ENCODE data around the gene CXorf38. TPM values are rescaled to one million over a fixed set of nuclear protein-coding genes. Genes with fewer than 3 reads are reported as not detected.

Gene CXorf38
- total and polyA plus RNA-seq, 2 experiments from 2014 or later: 9.4 to 12.9 TPM

- in situ Hi-C loops (cut with MboI): no loop called here
Measured at GRCh38 chrX:40653535-40653934, 6.2 kb upstream of the CXorf38 start.

GRCh38 chrX:40652664-40653063 is 5.3 kb upstream of the CXorf38 start:
- Histone ChIP-seq H3K79me2 (ENCODE audit: insufficient read depth) (no peaks in the 10 kb centered on the region), H3K9me2 (ENCODE audit: insufficient read depth) (no peaks in the 10 kb centered on the region), H3K9ac (no peak overlapping the region), H3K27ac (no peak overlapping the region), H3K27me3 (replicated peaks; ENCODE audit: insufficient read depth) (no peaks in the 10 kb centered on the region), H4K20me1 (ENCODE audit: insufficient read depth) (no peaks in the 10 kb centered on the region), H2AFZ (no peak overlapping the region), H3K4me2 (ENCODE audit: unreplicated experiment) (no peak overlapping the region), H3K9me3 (ENCODE audit: low read depth) (no peaks in the 10 kb centered on the region), H3K4me3 (no peak overlapping the region), H3K4me1 (ENCODE audit: insufficient read depth) (no peaks in the 10 kb centered on the region), H3K36me3 (ENCODE audit: low read depth) (peaks cover 3% of the 10 kb centered on the region; the same call in 1 of the 2 replicates), H3F3A (ENCODE audit: insufficient read depth) (no peaks in the 10 kb centered on the region)
- no peak for DNase-seq
- in situ Hi-C loops (cut with MboI): no loop called here
- 88 to 100% methylated on average over 1 of the region's 1 CpG for WGBS, 2 experiments (ENCODE audit: low coverage in 1 of 2, low lambda C conversion rate in 2 of 2, missing lambda C conversion rate in 2 of 2)
- no peak for TF ChIP-seq EZH2phosphoT487 (IDR thresholded peaks at IDR 0.05; ENCODE audit: insufficient read depth, low read depth)
- no peak for TF ChIP-seq EZH2 (IDR thresholded peaks at IDR 0.05; ENCODE audit: insufficient read depth, poor library complexity, severe bottlenecking)

More at GRCh38 chrX:40653535-40653934, 6.2 kb upstream of the CXorf38 start:
- Histone ChIP-seq H3K9me2 (ENCODE audit: insufficient read depth) (no peaks in the 10 kb centered on the region), H3K27ac (no peak overlapping the region), H3F3A (ENCODE audit: insufficient read depth) (no peaks in the 10 kb centered on the region), H3K36me3 (ENCODE audit: low read depth) (peaks cover 3% of the 10 kb centered on the region; the same call in 1 of the 2 replicates), H3K4me1 (ENCODE audit: insufficient read depth) (no peaks in the 10 kb centered on the region), H3K9me3 (ENCODE audit: low read depth) (no peaks in the 10 kb centered on the region), H4K20me1 (ENCODE audit: insufficient read depth) (no peaks in the 10 kb centered on the region), H2AFZ (no peak overlapping the region), H3K79me2 (ENCODE audit: insufficient read depth) (no peaks in the 10 kb centered on the region), H3K27me3 (replicated peaks; ENCODE audit: insufficient read depth) (no peaks in the 10 kb centered on the region), H3K9ac (no peak overlapping the region), H3K4me2 (ENCODE audit: unreplicated experiment) (no peak overlapping the region), H3K4me3 (no peak overlapping the region)
- TF ChIP-seq EZH2 (IDR thresholded peaks at IDR 0.05; ENCODE audit: insufficient read depth, poor library complexity, severe bottlenecking): no peak
- no peak for TF ChIP-seq EZH2phosphoT487 (IDR thresholded peaks at IDR 0.05; ENCODE audit: insufficient read depth, low read depth)
- DNase-seq: no peak
- 100% methylated on average over 2 of the region's 2 CpGs for WGBS, 2 experiments (ENCODE audit: low coverage in 1 of 2, low lambda C conversion rate in 2 of 2, missing lambda C conversion rate in 2 of 2)

GRCh38 chrX:40651620-40652223 is 4.4 kb upstream of the CXorf38 start:
- TF ChIP-seq EZH2phosphoT487 (IDR thresholded peaks at IDR 0.05; ENCODE audit: insufficient read depth, low read depth) (no peak), EZH2 (IDR thresholded peaks at IDR 0.05; ENCODE audit: insufficient read depth, poor library complexity, severe bottlenecking) (no peak)
- DNase-seq: peak; percentile 60
- H2AFZ ChIP-seq: no peak overlapping the region
- H3K9me3 ChIP-seq (ENCODE audit: low read depth): no peaks in the 10 kb centered on the region
- H3K4me3 ChIP-seq: no peak overlapping the region
- H3K27me3 ChIP-seq (replicated peaks; ENCODE audit: insufficient read depth): no peaks in the 10 kb centered on the region
- H3K9ac ChIP-seq: no peak overlapping the region
- H3F3A ChIP-seq (ENCODE audit: insufficient read depth): no peaks in the 10 kb centered on the region
- no peaks in the 10 kb centered on the region for H4K20me1 ChIP-seq (ENCODE audit: insufficient read depth)
- peaks cover 3% of the 10 kb centered on the region; the same call in 1 of the 2 replicates for H3K36me3 ChIP-seq (ENCODE audit: low read depth)
- no peak overlapping the region for H3K27ac ChIP-seq
- 0 to 3% methylated on average over 3 of the region's 3 CpGs for WGBS, 2 experiments (ENCODE audit: low coverage in 1 of 2, low lambda C conversion rate in 2 of 2, missing lambda C conversion rate in 2 of 2)
- in situ Hi-C loops (cut with MboI): no loop called here
- H3K4me1 ChIP-seq (ENCODE audit: insufficient read depth): no peaks in the 10 kb centered on the region
- no peak overlapping the region for H3K4me2 ChIP-seq (ENCODE audit: unreplicated experiment)
- peaks cover 6% of the 10 kb centered on the region for H3K79me2 ChIP-seq (ENCODE audit: insufficient read depth)
- H3K9me2 ChIP-seq (ENCODE audit: insufficient read depth): no peaks in the 10 kb centered on the region

GRCh38 chrX:40646489-40647306 is 663 bp downstream of the CXorf38 start:
- peaks cover 8% of the 10 kb centered on the region for H3K4me1 ChIP-seq (ENCODE audit: insufficient read depth)
- no peaks in the 10 kb centered on the region for H3K9me2 ChIP-seq (ENCODE audit: insufficient read depth)
- peak overlapping the region; percentile 74 for H3K27ac ChIP-seq
- peak overlapping the region; percentile 83 for H3K4me2 ChIP-seq (ENCODE audit: unreplicated experiment)
- H3F3A ChIP-seq (ENCODE audit: insufficient read depth): peaks cover 17% of the 10 kb centered on the region
- peak overlapping the region; percentile 85 for H3K4me3 ChIP-seq
- peak overlapping the region; percentile 89 for H3K9ac ChIP-seq
- peaks cover 46% of the 10 kb centered on the region for H3K79me2 ChIP-seq (ENCODE audit: insufficient read depth)
- peak; percentile 67 for DNase-seq
- H2AFZ ChIP-seq: peak overlapping the region; percentile 65
- H3K36me3 ChIP-seq (ENCODE audit: low read depth): no peaks in the 10 kb centered on the region; the same call in 1 of the 2 replicates
- H4K20me1 ChIP-seq (ENCODE audit: insufficient read depth): no peaks in the 10 kb centered on the region
- 0 to 2% methylated on average over 8 to 27 of the region's 33 CpGs for WGBS, 2 experiments (ENCODE audit: low coverage in 1 of 2, low lambda C conversion rate in 2 of 2, missing lambda C conversion rate in 2 of 2)
- no peaks in the 10 kb centered on the region for H3K9me3 ChIP-seq (ENCODE audit: low read depth)
- in situ Hi-C loops (cut with MboI): no loop called here
- H3K27me3 ChIP-seq (replicated peaks; ENCODE audit: insufficient read depth): no peaks in the 10 kb centered on the region
- TF ChIP-seq EZH2phosphoT487 (IDR thresholded peaks at IDR 0.05; ENCODE audit: insufficient read depth, low read depth) (no peak), EZH2 (IDR thresholded peaks at IDR 0.05; ENCODE audit: insufficient read depth, poor library complexity, severe bottlenecking) (no peak)

Measured in GM23248 (cell line).